Fibroblast of pulmonary artery (primary cell): ENCODE data around the gene CERS1.

Source experiments
- DNase-seq: peaks from one replicate; pipeline ENCODE4 v3.0.0-alpha.2; 2010; ENCODE audit warnings: low read depth
- H3K4me3 ChIP-seq: replicated peaks from 2 replicates; pipeline ENCODE4 v1.5.1; 2011; ENCODE audit warnings: low read depth, mild to moderate bottlenecking, control low read depth, low read length, moderate library complexity
- CTCF ChIP-seq: IDR thresholded peaks from 2 replicates; pipeline ENCODE4 v1.5.1; 2011; ENCODE audit warnings: mild to moderate bottlenecking, control low read depth, low read length, inconsistent platforms; ENCODE audit errors: missing control alignments

Gene CERS1

GRCh38 chr19:18860302-18860700 lies 35.7 kb downstream of the CERS1 start:
- no peak for TF ChIP-seq CTCF
- H3K4me3 ChIP-seq, result no peak overlapping the region
- no peak for DNase-seq

- TF ChIP-seq CTCF, result no peak
- DNase-seq, result peak; percentile 35
- no peak overlapping the region for H3K4me3 ChIP-seq
Measured at GRCh38 chr19:18859676-18860301, 36.2 kb downstream of the CERS1 start.

GRCh38 chr19:18858906-18859646 lies 36.9 kb downstream of the CERS1 start:
- no peak overlapping the region for H3K4me3 ChIP-seq
- no peak for TF ChIP-seq CTCF
- DNase-seq, result no peak

GRCh38 chr19:18857223-18857622 lies 38.7 kb downstream of the CERS1 start:
- no peak for DNase-seq
- H3K4me3 ChIP-seq, result no peak overlapping the region
- no peak for TF ChIP-seq CTCF

GRCh38 chr19:18856385-18857126 lies 39.4 kb downstream of the CERS1 start:
- peak; percentile 55 for DNase-seq
- no peak overlapping the region for H3K4me3 ChIP-seq
- peak; percentile 44 for TF ChIP-seq CTCF

GRCh38 chr19:18855647-18856384 lies 40.1 kb downstream of the CERS1 start:
- DNase-seq, result no peak
- no peak overlapping the region for H3K4me3 ChIP-seq
- no peak for TF ChIP-seq CTCF
